NCI-H1436 (cell line): ENCODE measurements around the gene PRAMEF4.
"Not testable (repeated sequence)": the region's sequence is repeated elsewhere in the genome, so short reads cannot be mapped to it uniquely, and the experiment has no call there.

Source experiments
- DNase-seq: peaks from one replicate; lab custom pipeline; 2025; lab: John Stamatoyannopoulos, UW

PRAMEF4 gene

GRCh38 chr1:12886101-12886500 is at the start of gene PRAMEF4:
TSS of gene PRAMEF4 (minus strand) at chr1:12886201. CDS start at chr1:12883394, 2,807 bp downstream.
- DNase-seq: not testable (repeated sequence)

- DNase-seq: not testable (repeated sequence)
Measured at GRCh38 chr1:12924368-12924767, 38.4 kb upstream of the PRAMEF4 start.

GRCh38 chr1:12921749-12922148 is 35.7 kb upstream of the PRAMEF4 start:
- DNase-seq: not testable (repeated sequence)

- not testable (repeated sequence) for DNase-seq
Measured at GRCh38 chr1:12916310-12916709, 30.3 kb upstream of the PRAMEF4 start, which contains the start of gene PRAMEF7. TSS of gene PRAMEF7 (plus strand) at chr1:12916610. CDS start at chr1:12917693, 1,083 bp downstream.

GRCh38 chr1:12903793-12904572 is 18.0 kb upstream of the PRAMEF4 start:
- DNase-seq: not testable (repeated sequence)

- not testable (repeated sequence) for DNase-seq
Measured at GRCh38 chr1:12899186-12899585, 13.2 kb upstream of the PRAMEF4 start.

- DNase-seq: not testable (repeated sequence)
Measured at GRCh38 chr1:12898170-12898569, 12.2 kb upstream of the PRAMEF4 start, which contains the start of gene PRAMEF10. TSS of gene PRAMEF10 (minus strand) at chr1:12898270. CDS start at chr1:12895847, 2,423 bp downstream.

- DNase-seq: not testable (repeated sequence)
Measured at GRCh38 chr1:12878453-12878852, 7.5 kb downstream of the PRAMEF4 start.

- not testable (repeated sequence) for DNase-seq
Measured at GRCh38 chr1:12863131-12863880, 22.7 kb downstream of the PRAMEF4 start.

GRCh38 chr1:12856786-12857185 is 29.2 kb downstream of the PRAMEF4 start, which contains the start of gene PRAMEF2:
TSS of gene PRAMEF2 (plus strand) at chr1:12857086. CDS start at chr1:12859010, 1,924 bp downstream.
- not testable (repeated sequence) for DNase-seq

GRCh38 chr1:12851779-12852178 is 34.2 kb downstream of the PRAMEF4 start:
- DNase-seq: no peak

GRCh38 chr1:12848620-12849019 is 37.4 kb downstream of the PRAMEF4 start, which contains the start of gene HNRNPCL1:
TSS of gene HNRNPCL1 (minus strand) at chr1:12848720. CDS start at chr1:12848289, 431 bp downstream.
- not testable (repeated sequence) for DNase-seq

GRCh38 chr1:12833251-12833650 is 52.8 kb downstream of the PRAMEF4 start:
- DNase-seq: not testable (repeated sequence)

- not testable (repeated sequence) for DNase-seq
Measured at GRCh38 chr1:12831310-12831709, 54.7 kb downstream of the PRAMEF4 start, which contains the start of gene PRAMEF11. TSS of gene PRAMEF11 (minus strand) at chr1:12831410. CDS start at chr1:12828789, 2,621 bp downstream.
